ENCODE measurements around the gene CYTH2. TPM values are rescaled to one million over a fixed set of nuclear protein-coding genes. Genes with fewer than 3 reads are reported as not detected.

The CYTH2 gene
- total and polyA plus RNA-seq, 2 experiments from 2014 or later = 138 to 179 TPM

DNA sequence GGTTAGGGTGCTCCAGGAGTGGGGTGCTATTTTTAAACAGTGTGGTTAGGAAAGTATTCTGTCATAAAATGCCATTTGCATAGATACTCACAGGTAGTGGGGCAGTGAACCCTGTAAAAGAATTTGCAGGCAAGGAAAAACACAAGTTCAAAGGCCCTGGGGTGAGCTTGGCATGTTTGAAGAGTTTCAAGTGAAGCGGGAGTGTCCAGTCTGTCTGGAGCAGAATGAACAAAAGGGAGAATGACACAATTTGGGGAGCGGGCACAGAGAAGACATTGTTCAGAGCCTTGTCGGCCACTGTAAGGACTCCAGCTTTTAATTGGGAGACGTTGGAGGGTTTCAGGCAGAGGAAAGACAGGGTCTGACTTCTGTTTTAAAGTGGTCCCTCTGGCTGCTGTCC is 20.6 kb upstream of the CYTH2 start:
- H3K27me3 ChIP-seq = no peaks in the 10 kb centered on the region
- H3K4me1 ChIP-seq (ENCODE audit: low read depth) = peaks cover 4% of the 10 kb centered on the region
- no peak for DNase-seq (ENCODE audit: low read depth in 1 of 2, low spot score in 1 of 2)
- H3K9me3 ChIP-seq (ENCODE audit: low read depth) = no peaks in the 10 kb centered on the region
- peaks cover 26% of the 10 kb centered on the region for H3K36me3 ChIP-seq
- H3K27ac ChIP-seq = no peak overlapping the region
- no peak for TF ChIP-seq CTCF (IDR thresholded peaks at IDR 0.05; ENCODE audit: low read depth, low read length)
- H3K4me3 ChIP-seq = no peak overlapping the region

GRCh38 chr19:48450441-48450840 is 18.7 kb upstream of the CYTH2 start:
- H3K4me3 ChIP-seq = no peak overlapping the region
- TF ChIP-seq CTCF (IDR thresholded peaks at IDR 0.05; ENCODE audit: low read depth, low read length) = no peak
- H3K27ac ChIP-seq = no peak overlapping the region
- DNase-seq (ENCODE audit: low read depth in 1 of 2, low spot score in 1 of 2) = no peak
- peaks cover 4% of the 10 kb centered on the region for H3K4me1 ChIP-seq (ENCODE audit: low read depth)
- H3K9me3 ChIP-seq (ENCODE audit: low read depth) = no peaks in the 10 kb centered on the region
- H3K36me3 ChIP-seq = peaks cover 28% of the 10 kb centered on the region
- H3K27me3 ChIP-seq = no peaks in the 10 kb centered on the region

DNA sequence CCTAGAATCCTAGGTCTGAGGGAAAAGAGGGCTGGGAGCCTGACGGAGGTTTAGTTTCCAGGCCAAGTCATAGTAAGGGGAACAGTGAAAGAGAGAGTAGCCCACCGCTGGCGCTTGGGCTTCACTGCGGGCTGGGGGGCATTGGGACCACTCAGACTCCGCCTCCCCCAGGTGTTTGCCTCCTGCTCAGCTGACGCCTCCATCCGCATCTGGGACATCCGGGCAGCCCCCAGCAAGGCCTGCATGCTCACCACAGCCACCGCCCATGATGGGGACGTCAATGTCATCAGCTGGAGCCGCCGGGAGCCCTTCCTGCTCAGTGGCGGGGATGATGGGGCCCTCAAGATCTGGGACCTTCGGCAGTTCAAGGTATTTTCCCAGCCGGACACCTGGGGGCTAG is 18.3 kb upstream of the CYTH2 start:
- Histone ChIP-seq H3K9me3 (ENCODE audit: low read depth) (no peaks in the 10 kb centered on the region), H3K36me3 (peaks cover 28% of the 10 kb centered on the region), H3K27me3 (no peaks in the 10 kb centered on the region), H3K27ac (no peak overlapping the region), H3K4me1 (ENCODE audit: low read depth) (peaks cover 4% of the 10 kb centered on the region), H3K4me3 (no peak overlapping the region)
- DNase-seq (ENCODE audit: low read depth in 1 of 2, low spot score in 1 of 2) = no peak
- TF ChIP-seq CTCF (IDR thresholded peaks at IDR 0.05; ENCODE audit: low read depth, low read length) = no peak

DNA sequence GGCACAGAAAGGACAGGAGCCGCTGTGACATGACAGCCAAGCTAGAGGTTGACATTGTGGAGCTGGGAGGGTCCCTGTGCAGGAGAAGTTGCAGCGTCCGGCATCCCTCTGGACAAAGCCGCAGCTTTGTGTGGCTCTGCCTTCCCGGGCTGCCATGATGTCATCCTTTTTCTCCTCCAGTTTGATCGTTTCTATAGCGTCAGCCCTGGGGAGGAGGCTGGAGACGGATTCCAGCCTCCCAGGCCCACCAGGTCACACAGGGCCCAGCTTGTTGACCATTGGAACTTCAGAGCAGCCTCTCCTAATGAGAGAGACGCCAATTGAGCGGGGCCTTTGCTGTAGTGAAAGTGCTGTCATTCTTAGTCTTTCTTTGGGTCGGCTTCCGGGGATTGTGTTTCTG is 17.5 kb upstream of the CYTH2 start:
- H3K9me3 ChIP-seq (ENCODE audit: low read depth) = no peaks in the 10 kb centered on the region
- H3K36me3 ChIP-seq = peaks cover 28% of the 10 kb centered on the region
- TF ChIP-seq CTCF (IDR thresholded peaks at IDR 0.05; ENCODE audit: low read depth, low read length) = no peak
- H3K27me3 ChIP-seq = no peaks in the 10 kb centered on the region
- no peak overlapping the region for H3K27ac ChIP-seq
- peaks cover under 1% of the 10 kb centered on the region for H3K4me1 ChIP-seq (ENCODE audit: low read depth)
- DNase-seq (ENCODE audit: low read depth in 1 of 2, low spot score in 1 of 2) = no peak
- no peak overlapping the region for H3K4me3 ChIP-seq

DNA sequence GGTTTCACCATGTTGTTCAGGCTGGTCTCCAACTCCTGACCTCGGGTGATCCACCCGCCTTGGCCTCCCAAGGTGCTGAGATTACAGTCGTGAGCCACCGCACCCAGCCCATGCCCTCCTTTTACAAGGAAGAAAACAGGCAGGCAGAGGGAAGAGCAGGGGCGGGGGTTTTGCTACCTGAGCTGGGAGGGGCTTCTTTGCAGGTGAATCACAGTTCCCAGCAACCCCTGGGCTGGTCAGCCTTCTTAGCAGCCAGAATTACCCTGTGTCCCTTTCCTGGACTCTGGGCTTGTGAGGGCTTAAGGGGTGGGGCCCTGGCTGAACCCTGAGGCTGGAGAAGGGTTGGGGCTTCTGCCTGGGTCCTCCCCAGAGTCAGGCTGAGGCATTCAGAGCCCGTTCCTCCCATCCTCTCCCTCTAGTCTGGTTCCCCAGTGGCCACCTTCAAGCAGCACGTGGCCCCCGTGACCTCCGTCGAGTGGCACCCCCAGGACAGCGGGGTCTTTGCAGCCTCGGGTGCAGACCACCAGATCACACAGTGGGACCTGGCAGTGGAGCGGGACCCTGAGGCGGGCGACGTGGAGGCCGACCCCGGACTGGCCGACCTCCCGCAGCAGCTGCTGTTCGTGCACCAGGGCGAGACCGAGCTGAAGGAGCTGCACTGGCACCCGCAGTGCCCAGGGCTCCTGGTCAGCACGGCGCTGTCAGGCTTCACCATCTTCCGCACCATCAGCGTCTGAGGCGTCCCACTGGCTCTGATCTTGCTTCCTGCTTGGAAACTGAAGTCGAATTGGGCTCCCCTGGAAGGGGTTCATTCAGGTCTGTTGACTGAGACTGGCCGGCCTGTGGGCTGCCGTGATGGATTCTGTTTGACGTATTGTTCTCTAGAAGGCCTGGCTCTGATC is 16.6 kb upstream of the CYTH2 start:
- no peak for DNase-seq (ENCODE audit: low read depth in 1 of 2, low spot score in 1 of 2)
- no peak overlapping the region for H3K27ac ChIP-seq
- H3K36me3 ChIP-seq = peaks cover 29% of the 10 kb centered on the region
- no peaks in the 10 kb centered on the region for H3K4me1 ChIP-seq (ENCODE audit: low read depth)
- H3K27me3 ChIP-seq = no peaks in the 10 kb centered on the region
- no peak overlapping the region for H3K4me3 ChIP-seq
- TF ChIP-seq CTCF (IDR thresholded peaks at IDR 0.05; ENCODE audit: low read depth, low read length) = no peak
- no peaks in the 10 kb centered on the region for H3K9me3 ChIP-seq (ENCODE audit: low read depth)

All from cardiac muscle cell (in vitro differentiated cells and primary cell).